ENCODE data around the gene DCAF5.

The DCAF5 gene

GRCh38 chr14:69004731-69005431, 148.0 kb downstream of the DCAF5 start:
- no peak for DNase-seq

DNA sequence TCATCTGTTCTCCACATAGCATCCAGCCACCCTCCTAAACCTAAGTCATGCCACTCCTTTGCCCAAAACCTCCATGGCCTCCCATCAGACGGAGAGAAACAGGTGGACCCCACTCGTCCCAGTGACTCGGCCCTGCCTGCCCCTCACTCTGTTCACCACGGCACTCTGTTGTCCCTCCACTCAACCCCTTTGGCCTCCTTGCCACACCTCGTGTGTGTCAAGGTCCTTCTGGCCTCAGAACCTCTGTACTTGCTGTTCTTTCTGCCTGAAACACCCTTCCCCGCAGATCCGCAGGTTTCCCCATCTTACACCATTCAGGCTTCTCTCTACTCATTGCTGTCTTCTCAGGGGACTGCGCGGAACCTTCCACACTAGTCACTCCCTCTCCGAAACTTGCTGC, 149.3 kb downstream of the DCAF5 start:
- no peak for DNase-seq

DNA sequence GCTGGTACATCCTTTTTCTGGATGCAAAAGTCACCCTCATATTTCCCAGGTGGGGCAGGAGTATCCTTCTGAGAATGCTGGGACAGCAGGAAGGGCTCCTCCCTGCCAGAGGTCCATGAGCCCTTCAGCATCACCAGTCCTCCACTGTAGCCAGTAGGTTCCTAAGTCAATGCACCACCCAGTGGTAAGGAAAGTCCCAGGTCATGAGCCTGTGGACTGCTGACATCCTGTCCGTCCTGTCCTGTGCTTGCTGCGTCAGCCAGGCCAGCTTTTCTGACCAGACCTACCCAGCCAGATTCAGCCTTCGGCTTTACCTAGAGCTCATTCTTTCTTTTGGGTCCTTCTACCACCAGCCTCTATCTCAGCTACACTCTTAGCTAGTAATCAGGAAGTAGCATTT, 150.8 kb downstream of the DCAF5 start:
- no peak for DNase-seq

GRCh38 chr14:69001375-69001774, 151.5 kb downstream of the DCAF5 start:
- DNase-seq: no peak
